NCI-H1048 (cell line): ENCODE data around the gene HBB.

ENCODE experiments used
- DNase-seq: peaks from one replicate; lab custom pipeline; 2025; lab: John Stamatoyannopoulos, UW

Gene HBB

GRCh38 chr11:5227681-5228080 lies 810 bp upstream of the HBB start:
- DNase-seq = no peak

- DNase-seq = no peak
Observed at GRCh38 chr11:5225480-5225871, 1.4 kb downstream of the HBB start.

- DNase-seq = no peak
Observed at GRCh38 chr11:5224538-5225479, 2.1 kb downstream of the HBB start.

- DNase-seq = no peak
Observed at GRCh38 chr11:5223686-5224085, 3.2 kb downstream of the HBB start.

GRCh38 chr11:5223146-5223545 lies 3.7 kb downstream of the HBB start:
- no peak for DNase-seq

- no peak for DNase-seq
Observed at GRCh38 chr11:5210376-5210885, 16.4 kb downstream of the HBB start.

GRCh38 chr11:5204787-5205186 lies 22.1 kb downstream of the HBB start:
- DNase-seq = no peak

GRCh38 chr11:5203366-5203765 lies 23.5 kb downstream of the HBB start:
- DNase-seq = no peak

GRCh38 chr11:5200582-5200981 lies 26.3 kb downstream of the HBB start, which contains the start of gene OR51V1:
Gene OR51V1 (minus strand): TSS chr11:5200682. CDS start chr11:5200682, 0 bp downstream.
- DNase-seq = no peak

- DNase-seq = no peak
Observed at GRCh38 chr11:5198285-5198684, 28.6 kb downstream of the HBB start.

- no peak for DNase-seq
Observed at GRCh38 chr11:5197536-5197935, 29.3 kb downstream of the HBB start.

GRCh38 chr11:5196731-5197130 lies 30.1 kb downstream of the HBB start:
- DNase-seq = no peak

- no peak for DNase-seq
Observed at GRCh38 chr11:5196067-5196466, 30.8 kb downstream of the HBB start.

- no peak for DNase-seq
Observed at GRCh38 chr11:5192738-5193137, 34.1 kb downstream of the HBB start.

GRCh38 chr11:5188201-5188600 lies 38.7 kb downstream of the HBB start:
- DNase-seq = no peak

GRCh38 chr11:5178046-5178837 lies 48.6 kb downstream of the HBB start:
- no peak for DNase-seq
